GM18526 (cell line): ENCODE data around the gene UBE4A.

Experiments used
- POLR2A ChIP-seq: IDR thresholded peaks from 3 replicates; pipeline ENCODE4 v1.6.1; 2011; ENCODE audit not compliant: insufficient read length; ENCODE audit errors: extremely low read depth

Gene UBE4A

DNA sequence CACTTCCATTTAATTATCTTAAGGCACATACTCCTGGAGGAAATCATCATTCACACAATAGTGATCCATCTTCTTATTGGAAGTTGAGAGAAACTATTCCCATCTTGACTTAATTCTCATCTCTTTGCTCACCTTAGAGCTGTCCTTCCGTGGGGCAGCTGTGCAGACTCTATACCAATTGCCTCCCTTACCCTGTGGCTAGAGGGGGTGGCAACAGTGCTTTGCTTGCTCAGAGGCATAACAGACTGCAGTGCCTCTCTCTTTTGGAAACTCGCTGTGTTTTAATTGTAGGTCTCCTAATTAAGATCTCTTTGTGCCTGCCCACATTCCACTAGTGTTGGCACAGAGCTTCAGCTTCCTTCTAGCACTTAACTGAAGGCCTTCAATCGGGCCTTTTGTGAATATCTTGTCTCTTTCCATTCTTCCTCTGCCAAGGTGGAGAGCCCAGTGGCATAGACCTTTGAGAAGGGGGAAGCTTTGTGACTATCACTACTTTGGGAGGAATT, 82.4 kb downstream of the UBE4A start:
- TF ChIP-seq POLR2A: no peak

DNA sequence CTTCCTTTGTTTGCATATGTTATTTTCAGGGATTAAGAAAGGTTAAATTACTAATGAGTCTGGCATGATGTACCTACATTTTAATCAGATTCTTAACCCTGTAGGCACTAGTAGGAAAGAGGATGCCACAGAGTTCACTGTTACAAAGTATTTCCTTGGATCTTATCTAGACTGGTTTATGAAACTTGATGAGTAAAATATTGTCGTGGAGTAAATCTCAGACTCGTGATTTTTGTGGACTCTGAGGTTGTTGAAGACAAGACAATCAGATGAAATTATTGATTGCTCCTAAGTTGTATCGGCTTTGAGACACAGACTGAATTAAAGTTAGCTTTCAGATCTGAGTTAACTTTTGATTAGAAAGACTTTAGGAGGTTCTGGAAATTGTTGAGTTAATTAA, 82.9 kb downstream of the UBE4A start:
- no peak for TF ChIP-seq POLR2A

DNA sequence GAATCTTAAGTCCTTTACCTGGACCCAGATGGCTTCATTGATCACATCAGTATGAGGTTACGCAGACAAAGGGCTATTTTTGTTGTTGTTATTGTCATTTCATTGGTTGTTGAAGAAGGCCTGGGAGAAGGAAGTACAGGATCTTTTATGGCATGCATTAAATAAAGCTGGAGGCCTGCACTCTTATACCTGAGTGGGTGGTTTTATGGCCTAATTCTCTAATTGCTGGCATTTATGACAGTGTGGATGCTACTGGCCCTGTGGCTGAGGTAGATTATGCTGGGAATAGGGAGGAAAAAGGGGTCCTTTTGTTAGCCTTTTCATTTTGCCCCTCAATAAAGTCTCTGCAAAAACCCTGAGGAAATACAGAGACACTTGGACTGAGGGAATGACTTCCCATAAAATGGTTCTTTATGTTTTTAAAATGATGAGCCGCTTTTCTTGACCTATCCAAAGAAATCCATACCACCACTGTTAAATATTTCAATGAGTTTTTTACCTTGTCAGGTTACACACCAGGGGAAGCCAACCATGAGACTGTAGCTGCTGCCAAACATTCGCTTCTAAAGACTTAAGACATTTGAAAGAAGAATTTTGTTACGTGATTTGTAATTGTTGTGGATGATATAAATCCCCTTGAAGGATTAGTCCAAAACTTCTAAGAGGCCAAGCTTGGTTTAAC, 83.6 kb downstream of the UBE4A start:
- TF ChIP-seq POLR2A: no peak

DNA sequence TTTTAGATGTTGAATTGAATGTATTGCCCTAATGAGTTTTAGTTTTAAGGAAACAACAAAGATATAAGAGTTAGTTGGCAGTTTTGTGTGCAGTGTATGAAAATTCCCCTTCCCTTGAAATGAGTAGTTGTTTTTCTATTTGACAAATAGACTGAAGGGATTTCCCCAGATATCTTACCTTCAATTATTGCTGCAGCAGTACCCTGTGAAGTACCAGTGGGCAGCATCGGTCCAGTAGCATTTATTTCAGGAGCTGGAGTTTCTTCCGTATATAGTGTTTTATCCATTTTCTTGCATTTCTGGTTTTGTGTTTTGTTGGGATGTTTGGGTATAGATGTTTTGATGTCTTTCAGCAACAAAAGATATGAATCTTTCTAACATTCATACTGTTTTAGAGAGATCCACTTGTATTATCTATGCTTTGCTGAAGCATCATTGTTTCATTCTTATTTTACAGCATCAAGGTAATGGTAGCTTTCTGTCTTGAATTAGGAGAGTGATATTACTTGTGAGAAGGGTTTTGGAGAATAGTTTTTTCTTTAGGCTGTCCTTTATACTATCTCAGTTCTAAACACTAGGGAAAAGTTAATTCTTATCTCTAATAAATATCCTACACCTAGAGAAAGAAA, 84.3 kb downstream of the UBE4A start:
- no peak for TF ChIP-seq POLR2A

DNA sequence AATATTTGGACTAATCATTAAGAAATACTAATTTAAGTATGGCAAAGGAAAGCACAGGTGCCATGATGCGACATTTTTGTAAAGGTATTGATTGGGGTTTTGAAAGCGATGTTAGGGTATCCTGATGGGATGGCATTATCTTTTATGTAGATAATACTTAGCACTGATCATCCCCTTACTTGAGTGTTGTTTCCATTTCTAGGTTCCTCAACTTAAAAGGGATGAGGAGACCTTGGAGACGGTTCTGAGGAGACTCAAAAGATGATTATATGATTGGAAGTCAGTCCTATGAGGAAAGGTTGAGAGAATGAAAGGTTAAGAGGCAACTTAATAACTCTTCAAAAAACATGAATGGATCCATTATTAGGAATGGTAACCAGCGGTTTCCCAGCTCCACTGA, 88.0 kb downstream of the UBE4A start:
- TF ChIP-seq POLR2A: no peak

DNA sequence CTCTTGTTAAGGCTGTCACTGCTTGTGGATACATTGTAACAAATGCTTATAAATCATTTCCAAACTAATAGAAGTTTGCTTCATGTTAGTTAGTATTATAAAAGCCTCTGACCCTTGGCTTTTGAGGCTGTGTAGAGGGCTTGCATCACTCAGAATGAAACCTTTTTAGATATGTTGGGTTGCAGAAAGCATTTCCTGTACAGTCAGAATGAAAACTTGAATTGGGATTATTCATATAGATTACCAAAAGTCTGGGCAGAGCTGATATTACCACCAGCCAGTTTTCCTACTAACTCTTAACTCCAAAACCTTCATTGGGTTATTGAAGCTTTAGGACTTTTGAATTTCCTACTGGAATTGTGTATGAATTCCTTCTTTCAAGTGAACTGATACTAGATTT, 88.9 kb downstream of the UBE4A start:
- TF ChIP-seq POLR2A: no peak
